ENCODE results near the gene SLC12A7. TPM values are rescaled to one million over a fixed set of nuclear protein-coding genes. Genes with fewer than 3 reads are reported as not detected.
"Not testable (repeated sequence)": the region's sequence is repeated elsewhere in the genome, so short reads cannot be mapped to it uniquely, and the experiment has no call there.

Gene SLC12A7
- total RNA-seq, 1 donor from 2014 or later = 4.4 TPM

DNA sequence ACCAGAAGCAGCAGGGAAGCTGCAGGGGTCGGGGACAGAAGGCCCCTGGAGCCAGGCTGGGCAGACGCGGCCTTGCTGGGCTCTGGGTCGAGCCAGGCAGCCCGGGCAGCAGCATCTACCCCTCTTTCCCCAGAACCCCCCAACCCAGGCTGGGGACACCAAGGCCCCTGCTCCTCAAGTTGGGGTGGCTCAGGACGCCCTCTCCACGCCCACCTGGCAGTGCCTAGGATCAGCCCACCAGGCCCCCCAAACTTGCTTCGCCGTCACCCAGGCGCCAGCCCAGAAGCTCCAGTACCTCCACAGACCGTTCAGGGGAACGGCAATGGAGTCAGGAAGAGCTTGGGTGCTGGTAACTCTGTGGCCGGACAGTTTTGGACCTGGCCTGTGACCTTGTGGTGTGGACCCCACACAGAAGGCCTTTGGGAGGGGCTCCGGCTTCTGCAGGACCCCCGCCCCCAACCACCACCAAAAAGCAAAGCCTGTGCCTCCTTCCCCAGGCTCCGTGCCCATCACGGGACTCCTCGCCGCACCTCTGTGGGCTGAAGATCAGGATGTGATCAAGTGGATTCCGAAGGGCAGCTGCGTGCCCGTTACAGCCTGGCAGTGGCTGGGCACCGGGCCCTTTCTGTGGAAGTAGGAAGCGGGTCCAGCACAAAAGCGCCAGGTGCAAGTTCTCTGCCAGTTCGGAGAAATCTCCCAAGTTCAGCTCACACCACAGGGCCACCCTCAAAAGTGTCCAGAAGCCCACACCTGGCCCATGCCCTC, 2.1 kb downstream of the SLC12A7 start:
- DNase-seq = no peak

- DNase-seq = no peak
Observed at GRCh38 chr5:1108865-1109174, 3.0 kb downstream of the SLC12A7 start.

DNA sequence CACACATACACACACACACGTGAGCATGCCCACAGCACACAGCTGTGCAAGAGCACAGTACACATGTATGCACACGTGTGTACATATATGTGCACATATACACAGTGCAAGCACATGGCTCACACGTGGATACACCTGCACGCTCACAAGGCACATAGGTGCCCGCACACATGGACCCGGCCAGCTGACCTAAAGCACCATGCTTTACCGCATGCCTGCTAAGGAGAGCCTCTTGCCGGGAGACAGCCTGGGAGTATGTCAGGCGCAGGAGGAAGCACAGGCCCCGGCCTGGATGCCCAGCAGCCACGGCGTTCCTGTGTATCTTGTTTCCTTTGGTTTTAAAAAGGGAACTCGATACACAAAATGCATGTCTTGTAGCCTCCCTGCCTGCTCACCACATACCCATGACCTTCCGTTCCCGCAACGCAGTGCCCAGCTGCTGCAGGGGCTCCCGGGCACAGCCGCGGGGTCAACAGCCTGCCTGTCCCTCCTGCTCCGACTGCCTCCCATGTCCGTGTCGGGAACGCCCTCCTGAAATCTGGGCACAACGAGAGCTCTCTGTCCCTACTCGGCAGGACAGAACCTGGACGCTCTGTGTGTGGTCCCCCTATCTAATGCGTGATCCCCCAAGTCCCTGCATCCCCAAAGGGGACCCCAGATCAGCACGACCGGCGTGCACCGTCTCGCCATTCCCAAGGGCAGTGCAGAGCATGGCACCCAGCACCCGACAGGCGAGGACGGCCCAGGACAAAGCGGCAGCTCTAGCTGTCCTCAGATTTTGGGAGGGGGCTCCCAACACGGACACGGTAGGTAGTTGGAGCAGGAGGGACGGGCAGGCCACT, 3.6 kb downstream of the SLC12A7 start:
- DNase-seq = no peak

GRCh38 chr5:1107167-1108022, 4.5 kb downstream of the SLC12A7 start:
- no peak for DNase-seq

GRCh38 chr5:1106385-1107166, 5.3 kb downstream of the SLC12A7 start:
- DNase-seq = no peak

DNA sequence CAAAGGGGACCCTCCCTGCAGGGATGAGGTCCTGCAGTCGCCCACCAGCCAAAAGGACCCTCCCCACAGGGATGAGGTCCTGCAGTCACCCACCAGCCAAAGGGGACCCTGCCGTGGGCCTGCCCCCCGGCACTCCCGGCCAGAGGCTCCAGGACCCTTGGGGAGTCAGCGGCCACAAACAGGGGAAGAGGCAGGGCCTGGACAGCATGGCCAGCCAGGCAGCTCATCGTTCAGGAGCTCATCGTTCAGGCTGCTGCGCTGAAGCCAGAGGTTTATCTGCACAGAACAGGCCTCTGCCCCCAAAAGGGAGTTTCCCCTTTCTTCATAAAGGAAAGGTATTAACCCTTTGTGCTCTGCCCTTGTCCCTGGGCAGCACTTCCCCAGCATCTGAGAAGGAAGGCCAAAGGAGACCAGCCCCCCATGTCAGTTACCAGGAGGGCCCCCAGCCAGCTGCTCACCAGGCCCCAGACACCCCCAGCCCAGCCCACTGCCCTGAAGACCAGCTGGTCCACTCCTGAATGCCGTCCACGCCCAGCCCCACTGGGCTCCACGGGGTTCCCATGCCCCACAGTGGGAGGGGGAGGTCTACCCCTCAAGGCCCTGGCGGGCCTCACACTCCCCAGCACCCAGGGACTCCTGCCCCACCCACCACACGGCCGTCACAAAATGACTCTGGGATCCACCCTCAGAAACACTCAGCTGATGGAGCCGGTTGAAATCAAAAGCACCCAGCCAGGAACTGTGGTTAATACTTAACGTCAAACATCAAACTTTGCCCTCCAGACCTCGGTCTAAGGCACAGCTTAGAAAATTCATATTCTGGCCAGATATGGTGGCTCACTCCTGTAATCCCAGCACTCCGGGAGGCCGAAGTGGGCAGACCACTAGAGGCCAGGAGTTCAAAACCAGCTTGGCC, 6.3 kb downstream of the SLC12A7 start:
- DNase-seq = no peak

- DNase-seq = no peak
Observed at GRCh38 chr5:1104327-1105006, 7.4 kb downstream of the SLC12A7 start.

- no peak for DNase-seq
Observed at GRCh38 chr5:1103505-1104326, 8.1 kb downstream of the SLC12A7 start.

GRCh38 chr5:1103093-1103492, 8.8 kb downstream of the SLC12A7 start:
- no peak for DNase-seq

DNA sequence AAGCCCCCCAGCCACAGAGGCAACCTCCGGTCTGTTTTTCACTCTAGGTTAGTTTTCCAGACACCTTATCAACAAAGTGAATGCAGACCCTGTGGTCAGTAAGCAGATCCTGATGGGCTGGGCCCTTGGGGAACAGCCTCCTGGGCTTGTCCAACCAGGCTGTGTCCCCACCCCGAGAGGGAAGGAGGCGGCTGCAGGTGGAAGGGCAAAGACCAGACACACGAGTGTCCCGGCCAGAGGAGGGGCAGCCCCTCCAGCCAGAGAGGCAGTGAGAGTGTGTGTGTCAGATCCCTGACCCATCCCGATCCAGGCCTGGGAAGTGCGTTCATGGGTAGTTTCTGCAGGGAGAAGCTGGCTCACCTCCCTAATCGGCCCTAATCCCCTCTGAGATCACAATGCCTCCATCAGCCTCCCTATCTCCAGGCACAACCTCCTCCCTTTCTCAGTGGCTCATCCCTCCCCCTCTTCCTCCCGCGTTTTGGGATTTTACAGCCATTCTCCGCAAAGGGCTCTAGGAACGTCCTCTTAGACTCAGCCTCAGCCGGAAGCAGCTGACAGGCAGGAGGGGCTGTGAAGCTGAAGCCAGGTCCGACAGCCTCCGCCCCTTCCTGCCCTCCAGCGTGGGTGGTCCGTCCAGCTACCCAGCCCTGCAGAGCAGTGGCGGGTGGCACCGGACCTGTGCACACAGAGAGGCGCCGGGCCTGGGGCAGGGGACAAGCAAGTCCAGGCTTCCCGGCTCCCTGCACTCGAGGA, 9.7 kb downstream of the SLC12A7 start:
- no peak for DNase-seq

- DNase-seq = no peak
Observed at GRCh38 chr5:1100664-1101574, 10.9 kb downstream of the SLC12A7 start.

DNA sequence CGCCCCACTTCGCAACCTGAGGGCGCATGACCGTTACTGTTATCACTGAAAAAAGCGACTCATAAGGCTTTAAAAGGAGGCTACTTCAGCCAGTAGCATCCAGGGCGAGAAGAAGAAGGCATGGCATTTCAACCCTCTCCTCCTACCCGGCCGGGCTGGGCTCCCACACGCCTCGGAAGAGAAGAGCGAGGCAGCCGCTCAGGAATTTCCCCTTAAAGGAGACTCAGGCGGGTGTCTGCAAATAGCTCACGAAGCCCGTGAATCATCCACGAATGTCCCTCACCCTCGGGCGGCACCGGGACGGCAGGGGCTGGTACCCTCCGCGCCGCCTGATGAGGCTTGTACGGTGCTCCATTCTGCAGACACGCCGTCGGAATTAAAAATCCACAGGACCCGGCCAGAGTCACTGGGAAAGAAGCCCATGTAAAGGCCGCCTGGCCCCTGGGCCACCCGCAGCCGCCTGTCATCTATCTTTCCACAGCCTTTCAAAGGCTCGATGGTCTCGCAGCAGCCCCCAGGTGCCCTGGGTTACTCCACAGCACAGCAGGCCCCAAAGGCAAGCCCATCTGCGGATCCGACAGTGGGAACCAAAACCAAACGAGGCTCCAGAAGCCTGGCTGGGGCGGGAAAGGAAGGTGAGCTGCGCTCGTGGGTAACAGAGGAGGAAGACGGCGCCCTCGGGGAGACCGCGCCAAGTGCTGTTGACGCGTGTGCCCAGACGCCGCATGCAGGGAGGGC, 11.8 kb downstream of the SLC12A7 start:
- DNase-seq = no peak

GRCh38 chr5:1098986-1099597, 12.8 kb downstream of the SLC12A7 start:
- no peak for DNase-seq

- not testable (repeated sequence) for DNase-seq
Observed at GRCh38 chr5:1097988-1098385, 13.9 kb downstream of the SLC12A7 start.

DNA sequence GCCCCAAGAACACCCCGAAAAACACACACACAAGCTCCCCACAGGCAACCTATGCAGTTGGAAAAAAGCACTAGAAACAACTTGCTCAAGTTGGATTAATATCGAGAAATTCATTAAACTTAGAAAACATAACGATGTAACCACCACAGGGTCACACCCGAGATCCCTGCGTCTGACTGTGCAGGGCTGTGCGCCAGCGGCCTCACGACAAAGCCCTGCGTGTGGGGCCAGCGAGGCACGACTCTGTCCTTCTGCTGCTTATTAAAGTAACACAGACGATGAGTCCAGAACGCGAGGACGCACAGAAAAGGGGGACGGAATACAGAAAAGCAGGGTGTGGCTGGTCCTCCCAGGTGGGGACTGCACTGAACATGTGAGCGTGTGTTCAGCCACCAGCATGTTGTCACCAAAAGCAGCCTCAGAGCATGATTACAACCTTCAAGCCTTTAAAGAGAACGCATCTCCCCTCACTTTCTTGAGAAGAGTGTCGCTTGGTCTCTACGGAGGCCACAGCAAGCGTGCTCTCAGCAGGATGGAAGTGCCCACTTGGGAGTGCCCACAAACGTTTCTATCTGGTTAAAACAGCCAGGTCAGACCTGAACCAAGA, 14.4 kb downstream of the SLC12A7 start:
- DNase-seq = no peak

DNA sequence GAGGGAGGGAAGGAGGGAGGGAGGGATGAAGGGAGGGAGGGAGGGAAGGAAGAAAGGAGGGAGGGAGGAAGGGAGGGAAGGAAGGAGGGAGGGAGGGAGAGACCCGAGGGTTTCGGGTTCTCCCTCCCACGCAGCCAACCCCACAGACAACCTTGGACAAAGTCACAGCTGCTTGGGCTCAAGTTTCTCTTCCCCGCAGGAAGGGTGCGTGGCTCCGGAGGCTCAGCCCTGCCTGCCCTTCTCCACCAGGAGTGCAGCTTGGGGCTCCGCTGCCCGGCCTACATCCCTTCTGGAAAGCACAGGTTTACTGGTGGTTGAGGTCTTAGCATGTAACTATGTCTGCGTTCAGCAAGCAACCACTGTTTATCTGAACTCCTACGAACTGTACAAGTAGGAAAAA, 15.0 kb downstream of the SLC12A7 start:
- no peak for DNase-seq

Data from occipital lobe (tissue), 2 donors.